Measurements from ENCODE around the gene A3GALT2. TPM values are rescaled to one million over a fixed set of nuclear protein-coding genes. Genes with fewer than 3 reads are reported as not detected.

The A3GALT2 gene
- polyA plus RNA-seq, 1 of the 3 experiments (the other 2 are of a cell fraction), result 0.07 TPM

DNA sequence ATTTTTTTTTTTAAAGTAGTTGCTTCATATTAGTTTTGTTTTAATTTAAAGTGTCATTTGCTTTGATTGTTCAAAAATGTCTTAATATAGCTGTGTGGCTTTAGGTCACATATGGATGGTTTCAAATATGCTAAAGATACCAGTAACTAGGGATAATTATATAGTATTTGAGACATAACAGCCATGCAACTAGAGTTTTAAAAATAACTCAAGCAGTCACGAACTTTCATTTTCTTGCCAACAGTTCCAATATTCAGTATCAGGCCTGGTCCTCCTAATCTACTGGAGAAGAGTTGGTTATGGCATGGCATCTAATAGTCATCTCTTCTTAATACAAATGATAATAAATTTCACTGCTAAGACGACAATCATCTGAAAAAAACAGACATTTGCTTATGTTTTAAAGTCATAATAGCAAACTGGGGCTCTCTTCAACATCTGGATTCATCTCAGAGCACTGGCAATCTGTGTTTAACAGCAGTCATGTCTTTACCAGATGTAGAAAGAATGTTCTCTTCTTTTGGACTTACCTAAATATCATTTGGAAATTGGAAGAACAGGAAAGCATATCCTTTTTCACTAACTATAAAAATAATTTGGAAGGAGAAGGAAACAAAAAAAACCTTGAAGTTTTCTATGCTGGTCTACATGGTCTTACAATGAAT lies 24.1 kb upstream of the A3GALT2 start:
- 44% methylated on average over 2 of the region's 2 CpGs for WGBS (ENCODE audit: low lambda C conversion rate)
- TF ChIP-seq PBX3 (IDR thresholded peaks at IDR 0.05) (no peak), RCOR1 (IDR thresholded peaks at IDR 0.05; ENCODE audit: low read length) (no peak), FOXM1 (IDR thresholded peaks at IDR 0.05; ENCODE audit: low read depth) (no peak), NFIC (IDR thresholded peaks at IDR 0.05; ENCODE audit: borderline replicate concordance) (no peak), MXI1 (IDR thresholded peaks at IDR 0.05; ENCODE audit: low read depth, low read length) (no peak), JUND (IDR thresholded peaks at IDR 0.05) (no peak), FOSL2 (IDR thresholded peaks at IDR 0.05; ENCODE audit: borderline replicate concordance, low read depth) (no peak), EP300 (IDR thresholded peaks at IDR 0.05; ENCODE audit: borderline replicate concordance in 1 of 2, low read depth in 1 of 2, low read length in 1 of 2) (no peak), GABPA (IDR thresholded peaks at IDR 0.05; ENCODE audit: low read depth) (no peak), YY1 (IDR thresholded peaks at IDR 0.05; ENCODE audit: low read depth) (no peak), ZBTB33 (IDR thresholded peaks at IDR 0.05; ENCODE audit: borderline replicate concordance, low read depth) (no peak), MEF2A (IDR thresholded peaks at IDR 0.05; ENCODE audit: borderline replicate concordance, low read depth) (no peak), EZH2phosphoT487 (IDR thresholded peaks at IDR 0.05; ENCODE audit: borderline replicate concordance, low read depth) (no peak)
- H3K4me2 ChIP-seq, result peak overlapping the region; percentile 84
- no peaks in the 10 kb centered on the region for H3K27me3 ChIP-seq (ENCODE audit: insufficient read depth)
- peaks cover 92% of the 10 kb centered on the region for H3K79me2 ChIP-seq (ENCODE audit: insufficient read depth)
- peaks cover 46% of the 10 kb centered on the region for H3F3A ChIP-seq (replicated peaks; ENCODE audit: insufficient read depth)
- DNase-seq, result no peak
- CTCF ChIA-PET, result no interaction called here
- H3K36me3 ChIP-seq (replicated peaks in 1 of 2; ENCODE audit: control insufficient read depth in 1 of 2, insufficient read depth in 2 of 2, low read length in 1 of 2), result peaks cover 43 to 44% of the 10 kb centered on the region in 2 experiments
- no peaks in the 10 kb centered on the region for H3K9me3 ChIP-seq
- H3K4me3 ChIP-seq (ENCODE audit: low read depth in 2 of 2, low read length in 1 of 2), result peak overlapping the region in 1 of 2 experiments; percentile 68; a peak in 2 of 4 replicates
- H3K9me2 ChIP-seq, result no peaks in the 10 kb centered on the region
- H3K27ac ChIP-seq (ENCODE audit: low read depth in 2 of 2, low read length in 1 of 2), result peak overlapping the region; percentile 89 to 97
- H3K9ac ChIP-seq, result peak overlapping the region; percentile 94; the same call in 1 of the 2 replicates
- no peak overlapping the region for H2AFZ ChIP-seq (ENCODE audit: low read depth)
- peaks cover 50% of the 10 kb centered on the region for H4K20me1 ChIP-seq (ENCODE audit: insufficient read depth)
- H3K4me1 ChIP-seq (ENCODE audit: control insufficient read depth in 1 of 2, insufficient read depth in 2 of 2, low read depth in 1 of 2, low read length in 1 of 2), result peaks cover 55 to 68% of the 10 kb centered on the region in 2 experiments
- POLR2A ChIA-PET, result no interaction called here

DNA sequence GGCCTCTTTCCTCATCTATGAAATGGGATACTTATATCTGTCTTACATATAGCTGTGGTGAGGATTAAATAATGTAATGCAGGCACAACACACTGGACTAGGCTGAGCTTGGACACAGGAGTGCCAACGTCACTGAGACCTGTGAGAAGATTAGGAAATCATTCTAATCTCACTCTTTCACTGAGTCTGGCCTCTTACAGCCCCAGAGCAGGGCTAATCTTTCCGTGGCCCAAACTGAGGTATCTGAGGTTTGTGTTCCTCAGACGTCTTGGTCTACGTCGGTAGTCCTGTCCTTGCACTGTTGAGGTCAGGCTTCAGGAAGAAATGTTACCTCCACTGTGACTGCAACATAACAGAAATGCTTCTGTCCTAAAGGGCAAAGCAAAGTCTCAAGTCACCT lies 22.6 kb upstream of the A3GALT2 start:
- Histone ChIP-seq H3K27ac (ENCODE audit: low read depth in 2 of 2, low read length in 1 of 2) (peak overlapping the region; percentile 43 to 97; a peak in 3 of 4 replicates), H3K9ac (no peak overlapping the region)
- no peak for DNase-seq

More for the DNA sequence above, 22.6 kb upstream of the A3GALT2 start:
- Histone ChIP-seq H4K20me1 (ENCODE audit: insufficient read depth) (peaks cover 65% of the 10 kb centered on the region), H3K36me3 (replicated peaks in 1 of 2; ENCODE audit: control insufficient read depth in 1 of 2, insufficient read depth in 2 of 2, low read length in 1 of 2) (peaks cover 48 to 52% of the 10 kb centered on the region in 2 experiments), H3K4me2 (peak overlapping the region; percentile 84), H2AFZ (ENCODE audit: low read depth) (no peak overlapping the region), H3K9me3 (no peaks in the 10 kb centered on the region), H3K9me2 (no peaks in the 10 kb centered on the region), H3K4me1 (ENCODE audit: control insufficient read depth in 1 of 2, insufficient read depth in 2 of 2, low read depth in 1 of 2, low read length in 1 of 2) (peaks cover 66 to 83% of the 10 kb centered on the region in 2 experiments), H3K27me3 (ENCODE audit: insufficient read depth) (no peaks in the 10 kb centered on the region), H3F3A (replicated peaks; ENCODE audit: insufficient read depth) (peaks cover 58% of the 10 kb centered on the region), H3K4me3 (ENCODE audit: low read depth in 2 of 2, low read length in 1 of 2) (no peak overlapping the region), H3K79me2 (ENCODE audit: insufficient read depth) (peaks cover 98% of the 10 kb centered on the region)
- ChIA-PET CTCF (interaction anchor here (0.8 kb wide), 1 partner anchor 48 kb away, joined by 4 read pairs; no protein-coding TSS in a partner anchor), POLR2A (no interaction called here)
- 81% methylated on average over 5 of the region's 5 CpGs for WGBS (ENCODE audit: low lambda C conversion rate)
- no peak for TF ChIP-seq JUND (IDR thresholded peaks at IDR 0.05)
- no peak for TF ChIP-seq MXI1 (IDR thresholded peaks at IDR 0.05; ENCODE audit: low read depth, low read length)
- TF ChIP-seq MEF2A (IDR thresholded peaks at IDR 0.05; ENCODE audit: borderline replicate concordance, low read depth), result no peak

Measured in SK-N-SH (cell line).